K562 (cell line): ENCODE data around the gene ZNF648. TPM values are rescaled to one million over a fixed set of nuclear protein-coding genes. Genes with fewer than 3 reads are reported as not detected.

Experiments
- CREBBP ChIP-seq: IDR thresholded peaks from one replicate; pipeline ENCODE4 v1.6.1; 2012; ENCODE audit warnings: low read depth, mild to moderate bottlenecking, control low read depth, inconsistent platforms, low read length
- EHMT2 ChIP-seq: fragments of 450-650 bp; IDR thresholded peaks from 2 replicates; pipeline ENCODE4 v1.6.1; 2018; ENCODE audit warnings: antibody characterized with exemption
- FOXM1 ChIP-seq, 2 experiments: fragments of 450-650 bp in 1 of 2; sonication (generic) in 1 of 2; formaldehyde crosslinking in 1 of 2; IDR thresholded peaks; 2 replicates each; pipeline versions ENCODE4 v1.6.1 to v1.9.0; 2017 to 2022; ENCODE audit warnings: low read depth in 2 of 2, mild to moderate bottlenecking in 2 of 2, missing genetic modification reagents in 1 of 2, moderate library complexity in 1 of 2
- ILK ChIP-seq: fragments of 450-650 bp; IDR thresholded peaks from 2 replicates; pipeline ENCODE4 v1.6.1; 2016; ENCODE audit warnings: missing genetic modification characterization, low read depth, mild to moderate bottlenecking, missing compliant biosample characterization, moderate library complexity, borderline replicate concordance
- KAT7 ChIP-seq: sonication (generic); formaldehyde crosslinking; IDR thresholded peaks from 2 replicates; pipeline ENCODE4 v1.8.0; 2022; ENCODE audit warnings: missing genetic modification reagents, mild to moderate bottlenecking, borderline replicate concordance
- NBN ChIP-seq: fragments of 450-650 bp; IDR thresholded peaks from 2 replicates; pipeline ENCODE4 v1.6.1; 2016; ENCODE audit warnings: low read depth, mild to moderate bottlenecking
- NFATC3 ChIP-seq: fragments of 450-650 bp; IDR thresholded peaks from 2 replicates; pipeline ENCODE4 v1.6.1; 2017; ENCODE audit warnings: mild to moderate bottlenecking
- PRPF4 ChIP-seq: fragments of 200-400 bp; formaldehyde crosslinking; IDR thresholded peaks from one replicate; pipeline ENCODE4 v1.6.1; 2017; ENCODE audit warnings: low read length, low read depth, mild to moderate bottlenecking; ENCODE audit not compliant: insufficient read depth, poor library complexity, severe bottlenecking
- RB1 ChIP-seq: fragments of 450-650 bp; IDR thresholded peaks from 2 replicates; pipeline ENCODE4 v1.6.1; 2017; ENCODE audit warnings: low read depth, mild to moderate bottlenecking
- SMAD2 ChIP-seq: fragments of 150-350 bp; IDR thresholded peaks from 2 replicates; pipeline ENCODE4 v1.6.1; 2014; ENCODE audit warnings: low read depth, mild to moderate bottlenecking, low read length
- TBP ChIP-seq: optimal IDR thresholded peaks from 2 replicates; pipeline ENCODE3; 2011; ENCODE audit warnings: low read depth, low read length, improper control_type of control experiment
- TCF7L2 ChIP-seq: fragments of 150-350 bp; IDR thresholded peaks from 2 replicates; pipeline ENCODE4 v1.6.1; 2016; ENCODE audit warnings: low read depth, mild to moderate bottlenecking, low read length, moderate library complexity
- ZNF175 ChIP-seq: fragments of 200-800 bp; sonication (Bioruptor generic); IDR thresholded peaks from 2 replicates; pipeline ENCODE4 v1.6.1; 2016; ENCODE audit warnings: low read depth, mild to moderate bottlenecking, missing genetic modification characterization, missing compliant biosample characterization
- ZNF431 ChIP-seq: sonication (generic); formaldehyde crosslinking; IDR thresholded peaks from 2 replicates; pipeline ENCODE4 v1.8.0; 2022; ENCODE audit warnings: mild to moderate bottlenecking, missing genetic modification reagents
- ZNF518B ChIP-seq: fragments of 250-450 bp; sonication (Bioruptor Pico); IDR thresholded peaks from 2 replicates; pipeline ENCODE4 v1.5.0; 2021; ENCODE audit warnings: mild to moderate bottlenecking, moderate library complexity
- ZNF75A ChIP-seq: fragments of 450-650 bp; formaldehyde crosslinking; IDR thresholded peaks from 2 replicates; pipeline ENCODE4 v1.4.0; 2020; ENCODE audit warnings: mild to moderate bottlenecking
- polyA plus RNA-seq, 8 experiments: library from polyadenylated mRNA; depleted of rRNA in 4 of 8; stranded (reverse) in 5 of 8; unstranded in 3 of 8; fragments of >200 nt; fragmentation: Nextera tagmentation in 2 of 8; fragmentation: Illumina TruSeq in 1 of 8; extraction: Ambion mirVana in 2 of 8; extraction: Trizol in 1 of 8; gene quantifications; 2 replicates each; pipeline versions ENCODE4 v1.2.1 to v1.2.3, GENCODE V29; 2011 to 2014; ENCODE audit warnings: inconsistent platforms in 1 of 8, missing spikeins in 1 of 8
- total RNA-seq, 7 experiments: library from RNA; depleted of rRNA in 6 of 7; stranded (reverse); fragments of >200 nt in 6 of 7; fragmentation: Illumina TruSeq in 2 of 7; extraction: Trizol in 2 of 7; gene quantifications; 2 replicates each; pipeline versions ENCODE4 v1.2.1 to v1.2.3, GENCODE V29; 2011 to 2021; ENCODE audit warnings: low replicate concordance in 1 of 7
- TF ChIP-seq, protein P1 (sequence below): fragments of 250-450 bp; sonication (Bioruptor Pico); IDR thresholded peaks from 2 replicates; pipeline ENCODE4 v1.5.0; 2020; ENCODE audit warnings: mild to moderate bottlenecking, borderline replicate concordance
- TF ChIP-seq, protein P2 (sequence below): fragments of 200-400 bp; formaldehyde crosslinking; IDR thresholded peaks from 2 replicates; pipeline ENCODE4 v1.6.1; 2017; ENCODE audit warnings: mild to moderate bottlenecking, low read depth, low read length, moderate library complexity

ZNF648 gene
- total and polyA plus RNA-seq, 9 of the 15 experiments (the other 6 are each of a cell fraction or from before 2014, with no cell fraction given) = 0.06 to 0.27 (median 0.18) TPM; not detected in 2

GRCh38 chr1:182029379-182030331 is 31.9 kb downstream of the ZNF648 start (continued):
- TF ChIP-seq CREBBP (no peak), EHMT2 (no peak), ZNF518B (CRISPR knock-in tag) (no peak), KAT7 (no peak), ZNF75A (CRISPR knock-in tag) (no peak), ZNF175 (no peak), TBP (peak; percentile 46), TCF7L2 (no peak), RB1 (peak; percentile 98), SMAD2 (no peak), FOXM1 (IDR thresholded peaks at IDR 0.05; ENCODE audit: low read depth) (no peak), FOXM1 (CRISPR knock-in tag; IDR thresholded peaks at IDR 0.05; ENCODE audit: low read depth) (no peak), NFATC3 (no peak), ZNF431 (CRISPR knock-in tag) (no peak), NBN (no peak), PRPF4 (no peak), ILK (tag) (no peak)
- TF ChIP-seq, protein P1, sequence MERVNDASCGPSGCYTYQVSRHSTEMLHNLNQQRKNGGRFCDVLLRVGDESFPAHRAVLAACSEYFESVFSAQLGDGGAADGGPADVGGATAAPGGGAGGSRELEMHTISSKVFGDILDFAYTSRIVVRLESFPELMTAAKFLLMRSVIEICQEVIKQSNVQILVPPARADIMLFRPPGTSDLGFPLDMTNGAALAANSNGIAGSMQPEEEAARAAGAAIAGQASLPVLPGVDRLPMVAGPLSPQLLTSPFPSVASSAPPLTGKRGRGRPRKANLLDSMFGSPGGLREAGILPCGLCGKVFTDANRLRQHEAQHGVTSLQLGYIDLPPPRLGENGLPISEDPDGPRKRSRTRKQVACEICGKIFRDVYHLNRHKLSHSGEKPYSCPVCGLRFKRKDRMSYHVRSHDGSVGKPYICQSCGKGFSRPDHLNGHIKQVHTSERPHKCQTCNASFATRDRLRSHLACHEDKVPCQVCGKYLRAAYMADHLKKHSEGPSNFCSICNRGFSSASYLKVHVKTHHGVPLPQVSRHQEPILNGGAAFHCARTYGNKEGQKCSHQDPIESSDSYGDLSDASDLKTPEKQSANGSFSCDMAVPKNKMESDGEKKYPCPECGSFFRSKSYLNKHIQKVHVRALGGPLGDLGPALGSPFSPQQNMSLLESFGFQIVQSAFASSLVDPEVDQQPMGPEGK = no peak
- TF ChIP-seq, protein P2, sequence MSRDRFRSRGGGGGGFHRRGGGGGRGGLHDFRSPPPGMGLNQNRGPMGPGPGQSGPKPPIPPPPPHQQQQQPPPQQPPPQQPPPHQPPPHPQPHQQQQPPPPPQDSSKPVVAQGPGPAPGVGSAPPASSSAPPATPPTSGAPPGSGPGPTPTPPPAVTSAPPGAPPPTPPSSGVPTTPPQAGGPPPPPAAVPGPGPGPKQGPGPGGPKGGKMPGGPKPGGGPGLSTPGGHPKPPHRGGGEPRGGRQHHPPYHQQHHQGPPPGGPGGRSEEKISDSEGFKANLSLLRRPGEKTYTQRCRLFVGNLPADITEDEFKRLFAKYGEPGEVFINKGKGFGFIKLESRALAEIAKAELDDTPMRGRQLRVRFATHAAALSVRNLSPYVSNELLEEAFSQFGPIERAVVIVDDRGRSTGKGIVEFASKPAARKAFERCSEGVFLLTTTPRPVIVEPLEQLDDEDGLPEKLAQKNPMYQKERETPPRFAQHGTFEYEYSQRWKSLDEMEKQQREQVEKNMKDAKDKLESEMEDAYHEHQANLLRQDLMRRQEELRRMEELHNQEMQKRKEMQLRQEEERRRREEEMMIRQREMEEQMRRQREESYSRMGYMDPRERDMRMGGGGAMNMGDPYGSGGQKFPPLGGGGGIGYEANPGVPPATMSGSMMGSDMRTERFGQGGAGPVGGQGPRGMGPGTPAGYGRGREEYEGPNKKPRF = no peak
